ENCODE measurements around the gene UBQLN4. TPM values are rescaled to one million over a fixed set of nuclear protein-coding genes. Genes with fewer than 3 reads are reported as not detected.

Gene UBQLN4
- 8.5 and 22.0 TPM in 2 replicates for total RNA-seq (ENCODE audit: low replicate concordance)

- DNase-seq (ENCODE audit: low read depth), result peak; percentile 81
- TF ChIP-seq, protein P1, sequence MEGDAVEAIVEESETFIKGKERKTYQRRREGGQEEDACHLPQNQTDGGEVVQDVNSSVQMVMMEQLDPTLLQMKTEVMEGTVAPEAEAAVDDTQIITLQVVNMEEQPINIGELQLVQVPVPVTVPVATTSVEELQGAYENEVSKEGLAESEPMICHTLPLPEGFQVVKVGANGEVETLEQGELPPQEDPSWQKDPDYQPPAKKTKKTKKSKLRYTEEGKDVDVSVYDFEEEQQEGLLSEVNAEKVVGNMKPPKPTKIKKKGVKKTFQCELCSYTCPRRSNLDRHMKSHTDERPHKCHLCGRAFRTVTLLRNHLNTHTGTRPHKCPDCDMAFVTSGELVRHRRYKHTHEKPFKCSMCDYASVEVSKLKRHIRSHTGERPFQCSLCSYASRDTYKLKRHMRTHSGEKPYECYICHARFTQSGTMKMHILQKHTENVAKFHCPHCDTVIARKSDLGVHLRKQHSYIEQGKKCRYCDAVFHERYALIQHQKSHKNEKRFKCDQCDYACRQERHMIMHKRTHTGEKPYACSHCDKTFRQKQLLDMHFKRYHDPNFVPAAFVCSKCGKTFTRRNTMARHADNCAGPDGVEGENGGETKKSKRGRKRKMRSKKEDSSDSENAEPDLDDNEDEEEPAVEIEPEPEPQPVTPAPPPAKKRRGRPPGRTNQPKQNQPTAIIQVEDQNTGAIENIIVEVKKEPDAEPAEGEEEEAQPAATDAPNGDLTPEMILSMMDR (IDR thresholded peaks at IDR 0.05; ENCODE audit: insufficient read depth, low read length), result peak; percentile 53
- H3K4me3 ChIP-seq (ENCODE audit: low read depth, low read length), result peak within 1 kb of the TSS; percentile 82
These were observed at the start of gene UBQLN4 for GRCh38 chr1:156053768-156054499. Gene UBQLN4, minus strand, starts transcription at chr1:156053798. Its CDS starts 97 bp downstream, at chr1:156053701.

GRCh38 chr1:156102633-156103511, 49.3 kb upstream of the UBQLN4 start:
- DNase-seq (ENCODE audit: low read depth), result peak; percentile 46
- TF ChIP-seq, protein P1 (IDR thresholded peaks at IDR 0.05; ENCODE audit: insufficient read depth, low read length), result no peak
- no peak overlapping the region for H3K4me3 ChIP-seq (ENCODE audit: low read depth, low read length)

DNA sequence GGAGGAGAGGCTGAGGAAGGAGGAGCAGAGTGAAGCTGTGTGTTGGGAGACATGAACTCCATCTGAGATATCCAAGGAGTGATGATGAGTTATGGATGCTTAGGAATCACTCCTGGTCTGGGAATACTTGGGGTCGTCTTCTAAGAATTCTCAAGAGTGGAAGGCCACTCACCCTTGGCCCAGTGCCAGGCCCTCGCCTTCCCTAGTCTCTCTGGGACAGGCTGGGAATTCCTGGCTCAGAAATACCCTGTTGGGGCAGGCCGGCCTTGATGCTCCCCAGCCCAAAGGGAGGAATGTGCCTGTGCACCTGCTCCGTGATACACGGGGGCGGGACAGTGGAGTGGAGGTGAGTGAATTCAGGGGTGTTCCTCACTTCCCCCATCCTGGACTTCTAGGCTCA, 48.3 kb upstream of the UBQLN4 start:
- TF ChIP-seq, protein P1 (IDR thresholded peaks at IDR 0.05; ENCODE audit: insufficient read depth, low read length), result no peak
- H3K4me3 ChIP-seq (ENCODE audit: low read depth, low read length), result no peak overlapping the region
- no peak for DNase-seq (ENCODE audit: low read depth)

DNA sequence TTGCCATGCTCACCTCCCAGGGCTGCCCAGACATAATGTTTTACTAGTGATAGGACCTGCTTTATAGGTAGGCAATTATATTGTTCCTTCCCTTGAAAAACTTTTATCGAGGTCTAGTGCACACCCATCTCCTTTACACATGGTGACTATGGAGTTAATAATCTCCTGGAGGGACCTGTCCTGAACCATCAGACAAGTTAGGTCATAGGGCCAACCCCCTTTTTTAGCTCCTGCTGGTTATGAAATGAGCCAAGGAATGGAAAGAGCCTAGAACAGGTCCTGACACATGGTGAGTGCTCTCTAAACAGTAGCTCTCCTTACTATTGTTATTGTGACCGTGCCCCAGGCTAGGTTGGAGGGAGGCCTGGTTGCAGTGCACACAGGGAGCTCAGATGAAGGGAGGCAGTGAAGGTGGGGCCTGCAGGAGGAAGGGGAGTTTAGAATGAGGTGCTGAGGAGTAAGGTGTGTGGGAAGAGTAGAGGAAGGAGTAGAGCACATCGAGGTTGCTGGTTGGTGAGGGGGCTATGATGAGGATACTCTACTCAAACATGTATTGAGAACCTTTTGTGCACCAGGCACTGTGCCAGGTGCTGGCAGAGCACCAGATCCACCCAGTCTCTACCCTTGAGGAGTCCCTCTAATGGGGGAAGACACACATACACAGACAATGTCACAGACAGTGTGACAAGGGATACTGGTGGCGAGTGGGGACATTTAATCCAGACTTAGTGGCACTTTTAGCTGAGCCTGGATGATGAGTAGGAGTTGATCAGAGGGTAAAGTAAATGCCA, 46.8 kb upstream of the UBQLN4 start:
- no peak for DNase-seq (ENCODE audit: low read depth)
- no peak overlapping the region for H3K4me3 ChIP-seq (ENCODE audit: low read depth, low read length)
- TF ChIP-seq, protein P1 (IDR thresholded peaks at IDR 0.05; ENCODE audit: insufficient read depth, low read length), result no peak

DNA sequence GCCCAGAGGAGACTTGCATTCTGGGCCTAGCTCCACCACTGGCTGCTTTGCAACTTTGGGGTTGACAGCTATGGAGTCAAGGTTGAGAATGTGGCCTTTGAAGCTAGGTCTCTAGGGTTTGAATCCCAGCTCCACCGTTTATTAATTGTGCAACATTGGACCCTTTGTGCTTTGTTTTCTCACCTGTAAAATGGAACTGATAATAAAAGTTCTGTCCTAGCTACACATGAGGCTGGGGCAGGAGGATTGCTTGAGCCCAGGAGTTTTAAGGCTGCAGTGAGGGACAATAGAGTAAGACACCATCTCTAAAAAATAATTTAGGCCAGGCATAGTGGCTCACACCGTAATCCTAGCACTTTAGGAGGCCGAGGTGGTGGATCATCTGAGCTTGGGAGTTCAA, 45.7 kb upstream of the UBQLN4 start:
- TF ChIP-seq, protein P1 (IDR thresholded peaks at IDR 0.05; ENCODE audit: insufficient read depth, low read length), result no peak
- H3K4me3 ChIP-seq (ENCODE audit: low read depth, low read length), result no peak overlapping the region
- no peak for DNase-seq (ENCODE audit: low read depth)

DNA sequence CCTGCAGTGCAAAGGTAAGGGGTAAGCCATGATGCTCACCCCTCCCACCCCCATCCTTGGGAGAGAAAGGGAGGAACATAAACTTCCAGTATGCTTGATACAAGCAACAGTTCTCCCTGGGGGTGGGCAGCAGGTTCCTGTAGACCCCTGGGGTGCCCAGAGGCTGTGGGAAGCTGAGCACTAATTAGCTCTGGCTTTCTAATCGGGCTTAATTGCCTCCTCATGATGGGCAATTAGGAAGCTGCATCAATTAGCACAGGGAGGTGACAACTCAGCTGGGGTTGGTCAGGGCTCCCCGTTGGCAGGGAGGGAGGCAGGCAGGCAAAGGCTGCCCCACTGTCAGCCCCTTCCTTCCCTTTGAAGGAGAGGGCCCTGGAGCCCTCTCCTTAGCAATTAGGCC, 45.2 kb upstream of the UBQLN4 start:
- TF ChIP-seq, protein P1 (IDR thresholded peaks at IDR 0.05; ENCODE audit: insufficient read depth, low read length), result no peak
- no peak for DNase-seq (ENCODE audit: low read depth)
- H3K4me3 ChIP-seq (ENCODE audit: low read depth, low read length), result no peak overlapping the region

All from fibroblast of the aortic adventitia (primary cell).